NCI-H460 (cell line): ENCODE measurements around the gene MTMR12. TPM values are rescaled to one million over a fixed set of nuclear protein-coding genes. Genes with fewer than 3 reads are reported as not detected.
"Not testable (repeated sequence)": the region's sequence is repeated elsewhere in the genome, so short reads cannot be mapped to it uniquely, and the experiment has no call there.

Experiments used
- DNase-seq: peaks from one replicate; pipeline ENCODE4 v3.0.0-alpha.2; 2016; ENCODE audit warnings: low read depth; ENCODE audit errors: extremely low read depth
- total RNA-seq: library from RNA; depleted of rRNA; stranded (reverse); fragments of >200 nt; shearing (Covaris generic); gene quantifications from 2 replicates; pipeline ENCODE4 v1.2.3, GENCODE V29; 2014

The MTMR12 gene
- total RNA-seq, 1 experiment from 2014 or later = 20.3 TPM

GRCh38 chr5:32325616-32326015, 12.9 kb upstream of the MTMR12 start:
- no peak for DNase-seq

- no peak for DNase-seq
Observed at GRCh38 chr5:32325062-32325461, 12.3 kb upstream of the MTMR12 start.

- no peak for DNase-seq
Observed at GRCh38 chr5:32323741-32324140, 11.0 kb upstream of the MTMR12 start.

- no peak for DNase-seq
Observed at GRCh38 chr5:32322882-32323281, 10.1 kb upstream of the MTMR12 start.

GRCh38 chr5:32321787-32322186, 9.0 kb upstream of the MTMR12 start:
- not testable (repeated sequence) for DNase-seq

- DNase-seq = no peak
Observed at GRCh38 chr5:32320576-32320975, 7.8 kb upstream of the MTMR12 start.

- no peak for DNase-seq
Observed at GRCh38 chr5:32319926-32320543, 7.3 kb upstream of the MTMR12 start.

GRCh38 chr5:32319392-32319791, 6.7 kb upstream of the MTMR12 start:
- DNase-seq = no peak

- no peak for DNase-seq
Observed at GRCh38 chr5:32317041-32317440, 4.3 kb upstream of the MTMR12 start.

GRCh38 chr5:32315221-32316014, 2.7 kb upstream of the MTMR12 start:
- no peak for DNase-seq

GRCh38 chr5:32314658-32315057, 1.9 kb upstream of the MTMR12 start:
- no peak for DNase-seq

GRCh38 chr5:32314152-32314488, 1.4 kb upstream of the MTMR12 start:
- not testable (repeated sequence) for DNase-seq

- DNase-seq = no peak
Observed at GRCh38 chr5:32312197-32312594, 543 bp downstream of the MTMR12 start.

- DNase-seq = no peak
Observed at GRCh38 chr5:32311404-32312196, 1.1 kb downstream of the MTMR12 start.

GRCh38 chr5:32309761-32310160, 3.0 kb downstream of the MTMR12 start:
- no peak for DNase-seq

- DNase-seq = no peak
Observed at GRCh38 chr5:32308946-32309345, 3.8 kb downstream of the MTMR12 start.

- DNase-seq = no peak
Observed at GRCh38 chr5:32307769-32308194, 5.0 kb downstream of the MTMR12 start.

GRCh38 chr5:32304622-32305021, 8.1 kb downstream of the MTMR12 start:
- no peak for DNase-seq

- no peak for DNase-seq
Observed at GRCh38 chr5:32303755-32304120, 9.0 kb downstream of the MTMR12 start.

GRCh38 chr5:32302835-32303754, 9.6 kb downstream of the MTMR12 start:
- no peak for DNase-seq

- DNase-seq = no peak
Observed at GRCh38 chr5:32301891-32302290, 10.8 kb downstream of the MTMR12 start.
